Measurements from ENCODE around the gene YY1. TPM values are rescaled to one million over a fixed set of nuclear protein-coding genes. Genes with fewer than 3 reads are reported as not detected.

The YY1 gene
- total and polyA plus RNA-seq, 2 of the 8 experiments (the other 6 are each of a cell fraction or from before 2014, with no cell fraction given), result 26.4 to 106 TPM

DNA sequence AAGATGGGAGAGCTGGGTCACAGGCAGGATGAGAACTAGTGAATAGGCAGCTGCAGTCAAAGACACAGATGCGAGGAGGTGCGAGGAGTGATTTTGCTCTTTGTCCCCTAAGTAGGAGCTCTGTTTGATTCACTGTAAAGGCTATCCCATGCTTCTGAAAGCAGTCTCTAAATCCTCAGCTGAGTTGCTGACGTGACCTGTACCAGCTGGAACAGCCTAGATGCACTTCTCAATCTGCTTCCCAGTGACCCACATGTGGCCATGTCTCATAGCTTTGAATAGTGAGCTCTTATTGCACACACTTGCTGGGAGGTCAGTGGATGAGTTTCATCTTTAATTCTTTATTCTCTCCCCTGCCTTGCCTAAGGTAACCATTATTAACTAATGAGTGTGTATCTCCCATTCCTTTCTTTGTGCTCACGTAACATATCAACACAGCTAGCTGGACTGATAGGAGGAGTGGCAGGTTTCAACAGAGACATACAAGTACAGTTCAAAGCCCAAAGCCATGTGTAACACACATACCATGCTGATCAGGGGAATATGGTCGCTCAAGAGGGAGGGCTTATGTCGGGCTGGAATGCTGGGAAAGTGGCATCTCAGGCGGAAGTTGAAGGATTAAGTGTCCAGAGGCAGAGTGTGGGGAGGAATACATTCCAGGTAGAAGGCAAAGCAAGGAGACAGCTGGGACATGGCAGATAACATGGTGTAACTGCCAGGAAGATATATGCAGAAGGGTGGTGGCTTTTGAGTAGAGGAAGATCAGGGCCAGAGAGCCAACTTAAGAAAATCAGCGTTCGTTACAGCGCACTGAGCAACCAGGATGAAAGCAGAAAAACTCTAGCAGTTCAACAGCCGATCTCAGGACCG, 15.4 kb upstream of the YY1 start:
- 0 out of 2 replicates have a peak overlapping the region, but pooled peaks have one; percentile 0 for H2AK5ac ChIP-seq (ENCODE audit: low read depth, low read length)
- no peaks in the 10 kb centered on the region for H4K20me1 ChIP-seq (replicated peaks in 1 of 2; ENCODE audit: control insufficient read depth in 1 of 2, insufficient read depth in 2 of 2, low read length in 2 of 2)
- no peak overlapping the region for H3K27ac ChIP-seq (ENCODE audit: low read depth, low read length)
- 0 out of 2 replicates have a peak overlapping the region, but pooled peaks have one; percentile 27 for H3K18ac ChIP-seq (ENCODE audit: extremely low read depth, low read length)
- H3K56ac ChIP-seq (replicated peaks; ENCODE audit: insufficient read length, low read depth, low read length), result no peak overlapping the region
- WGBS, 2 experiments (ENCODE audit: extremely low coverage in 1 of 2, insufficient coverage in 1 of 2, insufficient read length in 1 of 2, insufficient replicate concordance in 2 of 2, low coverage in 1 of 2, low lambda C conversion rate in 2 of 2, missing lambda C conversion rate in 1 of 2), result 90% methylated on average over 12 of the region's 12 CpGs; no CpG with 5 or more reads in 1 of the 2 experiments
- peak overlapping the region in 2 of 4 experiments; percentile 20 to 22; a peak in 2 of 7 replicates for H3K9ac ChIP-seq (replicated peaks in 1 of 4; ENCODE audit: extremely low read depth in 1 of 4, low read depth in 3 of 4, low read length in 3 of 4)
- H3K9me3 ChIP-seq (ENCODE audit: insufficient read depth in 2 of 2, low read depth in 1 of 2, low read length in 1 of 2), result no peaks in the 10 kb centered on the region
- POLR2A ChIA-PET (ENCODE audit: partially characterized antibody), result interaction anchor here (0.9 to 7.3 kb wide), 6 partner anchors 9 to 60 kb away, joined by 3 to 90 read pairs (median 8); no protein-coding TSS in a partner anchor
- H3K79me2 ChIP-seq (ENCODE audit: control insufficient read depth in 1 of 2, insufficient read depth in 2 of 2, low read length in 2 of 2), result peaks cover 5 to 79% of the 10 kb centered on the region in 2 experiments; a peak in 3 of 4 replicates
- H2BK120ac ChIP-seq (replicated peaks; ENCODE audit: low read depth, low read length), result no peak overlapping the region
- H3K4me2 ChIP-seq (ENCODE audit: insufficient read depth in 1 of 2, low read depth in 2 of 2, low read length in 2 of 2), result peak overlapping the region; percentile 3 to 64; a peak in 2 of 4 replicates
- FAIRE-seq (no peak), DNase-seq (ENCODE audit: low read depth in 1 of 2, low spot score in 2 of 2) (no peak)
- peak overlapping the region; percentile 96; the same call in 1 of the 2 replicates for H2BK5ac ChIP-seq (ENCODE audit: low read depth, low read length)
- H3K36me3 ChIP-seq (ENCODE audit: control insufficient read depth in 2 of 4, insufficient read depth in 4 of 4, low read length in 3 of 4), result peaks cover 0 to 5% (median 0%) of the 10 kb centered on the region in 4 experiments; a peak in 2 of 8 replicates
- no peak overlapping the region for H3K14ac ChIP-seq (ENCODE audit: insufficient read length)
- H3K23ac ChIP-seq (ENCODE audit: insufficient read length), result no peak overlapping the region
- no peak overlapping the region for H2BK20ac ChIP-seq (ENCODE audit: low read length)
- H4K91ac ChIP-seq (replicated peaks; ENCODE audit: insufficient read length, low read length), result peak overlapping the region; percentile 1
- no peak overlapping the region for H3K4ac ChIP-seq (replicated peaks; ENCODE audit: insufficient read length, low read depth, low read length)
- peaks cover 4% of the 10 kb centered on the region for H3K79me1 ChIP-seq (ENCODE audit: low read depth, low read length)
- H3K4me3 ChIP-seq (ENCODE audit: extremely low read depth in 1 of 4, insufficient read depth in 2 of 4, low read depth in 3 of 4, low read length in 4 of 4), result peak overlapping the region in 2 of 4 experiments; percentile 2 to 62; a peak in 2 of 8 replicates
- 0 out of 2 replicates have a peak overlapping the region, but pooled peaks have one; percentile 6 for H2BK15ac ChIP-seq (ENCODE audit: low read length)
- peaks cover 17 to 34% (median 24%) of the 10 kb centered on the region in 4 experiments for H3K4me1 ChIP-seq (replicated peaks in 1 of 4; ENCODE audit: control insufficient read depth in 3 of 4, insufficient read depth in 4 of 4, low read length in 3 of 4)
- CTCF ChIA-PET (ENCODE audit: partially characterized antibody), result interaction anchor here (0.5 to 5.2 kb wide), 11 partner anchors 8 to 159 kb away, joined by 3 to 23 read pairs (median 6); no protein-coding TSS in a partner anchor
- H4K5ac ChIP-seq (ENCODE audit: insufficient read length, low read depth, low read length), result no peak overlapping the region
- H3K23me2 ChIP-seq (ENCODE audit: low read depth, low read length), result peaks cover 4% of the 10 kb centered on the region; the same call in 1 of the 2 replicates
- H3K27me3 ChIP-seq (replicated peaks in 1 of 4; ENCODE audit: control insufficient read depth in 3 of 4, extremely low read depth in 1 of 4, insufficient read depth in 3 of 4, low read length in 3 of 4), result no peaks in the 10 kb centered on the region
- H2BK12ac ChIP-seq (ENCODE audit: low read depth, low read length), result peak overlapping the region; percentile 5; the same call in 1 of the 2 replicates
- TF ChIP-seq JUND (IDR thresholded peaks at IDR 0.05; ENCODE audit: low read length), result no peak
- peak; percentile 51; the same call in 1 of the 2 replicates for TF ChIP-seq TEAD4 (IDR thresholded peaks at IDR 0.05; ENCODE audit: low read depth, low read length)
- no peak overlapping the region for H4K8ac ChIP-seq (ENCODE audit: extremely low read depth, insufficient read depth, low read length)
- H2AFZ ChIP-seq (ENCODE audit: low read length), result no peak overlapping the region
